ENCODE results near the gene ARHGEF28.

The ARHGEF28 gene

GRCh38 chr5:73728493-73729273 is 102.7 kb downstream of the ARHGEF28 start:
- Histone ChIP-seq H3K27ac (no peak overlapping the region), H3K4me3 (no peak overlapping the region)

DNA sequence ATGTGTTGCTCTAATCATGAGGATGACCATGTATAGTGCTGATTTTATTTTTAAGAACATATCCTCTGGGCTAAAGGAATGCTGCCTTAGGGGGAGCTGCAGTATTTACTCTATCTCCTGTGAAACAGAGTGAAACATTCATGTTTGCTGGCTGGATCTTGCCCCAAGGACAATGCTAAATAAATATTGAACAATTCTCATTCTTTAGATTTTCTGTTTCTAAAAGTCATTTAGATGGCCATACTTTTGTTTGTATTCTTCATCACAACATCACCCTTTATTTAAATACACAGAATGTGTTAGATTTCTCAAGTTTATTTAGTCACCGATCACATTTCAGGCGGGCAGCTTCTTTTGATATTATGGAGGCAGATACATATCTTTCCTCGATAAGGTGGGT is 103.3 kb downstream of the ARHGEF28 start:
- Histone ChIP-seq H3K27ac (no peak overlapping the region), H3K4me3 (no peak overlapping the region)

DNA sequence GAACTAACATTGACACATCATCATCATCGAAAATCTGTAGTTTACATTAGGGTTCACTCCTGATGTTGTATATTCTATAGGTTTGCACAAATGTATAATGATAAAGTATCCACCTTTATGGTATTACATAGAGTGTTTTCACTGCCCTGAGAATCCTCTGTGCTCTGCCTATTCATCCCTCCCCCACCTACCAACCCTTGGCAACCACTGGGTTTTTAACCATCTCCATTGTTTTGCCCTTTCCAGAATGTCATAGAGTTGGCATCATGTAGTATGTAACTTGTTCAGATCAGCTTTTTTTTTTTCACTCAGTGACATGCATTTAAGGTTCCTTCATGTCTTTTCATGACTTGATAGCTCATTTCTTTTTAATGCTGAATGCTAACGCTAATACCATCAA is 106.0 kb downstream of the ARHGEF28 start:
- Histone ChIP-seq H3K4me3 (no peak overlapping the region), H3K27ac (no peak overlapping the region)

- Histone ChIP-seq H3K4me3 (no peak overlapping the region), H3K27ac (no peak overlapping the region)
These were observed 107.2 kb downstream of the ARHGEF28 start for GRCh38 chr5:73733219-73733618.

GRCh38 chr5:73735032-73735734 is 109.2 kb downstream of the ARHGEF28 start:
- Histone ChIP-seq H3K27ac (no peak overlapping the region), H3K4me3 (no peak overlapping the region)

- Histone ChIP-seq H3K27ac (no peak overlapping the region), H3K4me3 (no peak overlapping the region)
These were observed 113.7 kb downstream of the ARHGEF28 start for GRCh38 chr5:73739650-73740049.

- Histone ChIP-seq H3K27ac (no peak overlapping the region), H3K4me3 (no peak overlapping the region)
These were observed 114.3 kb downstream of the ARHGEF28 start for GRCh38 chr5:73740274-73740790.

- Histone ChIP-seq H3K27ac (no peak overlapping the region), H3K4me3 (no peak overlapping the region)
These were observed 117.2 kb downstream of the ARHGEF28 start for GRCh38 chr5:73743161-73743560.

- Histone ChIP-seq H3K27ac (no peak overlapping the region), H3K4me3 (no peak overlapping the region)
These were observed 119.8 kb downstream of the ARHGEF28 start for GRCh38 chr5:73745836-73746235.

- no peak overlapping the region for H3K27ac ChIP-seq
- H3K4me3 ChIP-seq = no peak overlapping the region
These were observed 120.6 kb downstream of the ARHGEF28 start for GRCh38 chr5:73746608-73747007.

DNA sequence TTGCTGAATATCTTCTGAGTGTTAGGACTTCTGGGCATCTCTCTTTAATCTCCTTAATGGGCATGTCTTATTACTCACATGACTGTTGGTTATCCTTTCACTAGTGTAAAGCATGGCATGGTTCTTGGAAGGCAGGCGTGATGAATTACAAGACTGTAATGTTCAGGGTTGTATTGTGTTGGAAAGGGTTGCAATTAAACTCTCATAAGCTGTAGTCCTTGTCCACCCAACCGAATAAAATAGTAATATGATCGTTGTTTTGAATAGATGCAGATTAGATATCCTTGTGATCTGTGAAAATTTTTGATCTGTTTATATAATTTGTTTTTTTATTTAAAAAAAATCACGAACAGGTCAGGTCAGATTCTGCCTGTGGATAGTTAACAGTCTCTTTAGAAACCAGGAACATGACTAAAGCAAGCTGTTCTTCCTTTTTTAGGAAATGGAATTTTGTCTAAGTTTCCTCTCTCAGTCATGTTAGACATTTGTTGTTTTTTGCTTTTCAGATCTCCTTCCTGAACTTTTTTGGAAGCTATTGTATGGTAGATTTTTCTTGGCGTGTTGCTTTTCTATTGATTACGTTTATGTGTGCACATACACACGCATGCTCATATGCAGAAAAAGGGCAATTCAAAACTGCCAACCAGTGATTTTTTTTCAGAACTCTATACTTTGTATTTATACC is 121.8 kb downstream of the ARHGEF28 start:
- Histone ChIP-seq H3K4me3 (no peak overlapping the region), H3K27ac (peak overlapping the region in 2 of 21 experiments; percentile 45 to 61)

GRCh38 chr5:73748510-73749400 is 122.8 kb downstream of the ARHGEF28 start:
- Histone ChIP-seq H3K4me3 (no peak overlapping the region), H3K27ac (peak overlapping the region in 6 of 21 experiments; percentile 9 to 61 (median 39))

DNA sequence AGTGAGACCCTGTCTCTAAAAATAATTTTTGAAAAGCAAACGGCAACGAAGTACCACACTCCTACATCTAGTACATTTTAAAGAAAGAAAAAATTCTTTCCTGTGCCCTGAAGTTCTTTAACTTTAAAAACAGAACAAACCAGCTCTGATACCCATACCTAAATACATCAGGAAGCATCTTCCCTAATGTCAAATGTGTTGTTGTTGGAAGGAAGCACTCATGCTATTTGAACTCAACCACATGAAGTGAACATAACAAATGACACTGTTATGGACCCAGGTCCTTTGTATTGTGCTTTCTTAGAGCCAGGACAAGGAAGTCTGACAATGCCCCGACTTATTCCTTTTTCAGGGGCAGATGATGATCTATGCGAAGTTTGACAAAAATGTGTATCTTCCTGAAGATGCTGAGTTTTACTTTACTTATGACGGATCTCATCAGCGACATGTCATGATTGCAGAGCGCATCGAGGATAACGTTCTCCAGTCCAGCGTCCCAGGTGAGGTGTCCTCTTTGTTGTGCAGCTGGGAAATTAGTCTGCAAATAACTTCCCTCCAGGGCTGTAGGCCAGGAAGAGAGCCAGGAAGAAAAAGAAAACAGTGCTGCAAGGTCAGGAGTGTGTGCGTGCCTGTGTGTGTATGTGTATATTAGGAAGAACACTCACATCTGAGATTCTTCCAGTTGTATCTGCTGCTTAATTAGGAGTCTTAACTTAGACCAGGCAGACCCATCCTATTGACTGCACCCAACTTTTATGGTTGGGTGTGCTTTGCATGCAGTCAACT is 123.7 kb downstream of the ARHGEF28 start:
- H3K27ac ChIP-seq = peak overlapping the region in 1 of 21 experiments; percentile 35
- H3K4me3 ChIP-seq = no peak overlapping the region

DNA sequence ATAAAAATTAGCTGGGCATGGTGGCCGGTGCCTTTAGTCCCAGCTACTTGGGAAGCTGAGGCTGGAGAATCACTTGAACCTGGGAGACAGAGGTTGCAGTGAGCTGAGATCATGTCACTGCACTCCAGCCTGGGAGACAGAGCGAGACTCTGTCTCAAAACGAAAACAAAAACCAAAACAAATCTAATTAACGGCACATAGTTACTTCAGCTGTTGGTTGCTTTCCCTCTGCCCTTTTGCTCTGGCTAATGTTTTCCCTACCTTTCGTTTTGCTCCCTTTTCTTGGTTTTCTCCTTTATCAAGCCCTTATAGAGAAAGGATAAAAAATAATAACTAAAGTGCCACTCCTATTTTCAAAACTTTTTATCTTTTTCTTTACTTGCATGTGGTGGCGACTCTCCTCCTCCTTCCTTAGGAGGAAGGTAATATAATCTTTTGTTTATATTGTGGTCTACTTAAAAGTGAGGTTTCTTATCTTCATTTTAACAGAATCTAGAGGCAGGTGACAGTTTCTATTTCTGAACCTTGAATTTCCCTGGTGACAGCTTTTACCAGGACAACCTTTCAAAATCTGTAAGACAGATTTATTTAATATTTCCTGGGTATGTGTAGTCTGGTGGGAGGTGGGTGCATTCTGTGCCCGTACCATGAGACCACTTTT is 125.4 kb downstream of the ARHGEF28 start:
- Histone ChIP-seq H3K27ac (no peak overlapping the region), H3K4me3 (no peak overlapping the region)

GRCh38 chr5:73754254-73754653 is 128.3 kb downstream of the ARHGEF28 start:
- no peak overlapping the region for H3K27ac ChIP-seq
- H3K4me3 ChIP-seq = no peak overlapping the region

- Histone ChIP-seq H3K27ac (no peak overlapping the region), H3K4me3 (no peak overlapping the region)
These were observed 131.4 kb downstream of the ARHGEF28 start for GRCh38 chr5:73757416-73757815.

- Histone ChIP-seq H3K27ac (no peak overlapping the region), H3K4me3 (no peak overlapping the region)
These were observed 133.8 kb downstream of the ARHGEF28 start for GRCh38 chr5:73759771-73760170.

DNA sequence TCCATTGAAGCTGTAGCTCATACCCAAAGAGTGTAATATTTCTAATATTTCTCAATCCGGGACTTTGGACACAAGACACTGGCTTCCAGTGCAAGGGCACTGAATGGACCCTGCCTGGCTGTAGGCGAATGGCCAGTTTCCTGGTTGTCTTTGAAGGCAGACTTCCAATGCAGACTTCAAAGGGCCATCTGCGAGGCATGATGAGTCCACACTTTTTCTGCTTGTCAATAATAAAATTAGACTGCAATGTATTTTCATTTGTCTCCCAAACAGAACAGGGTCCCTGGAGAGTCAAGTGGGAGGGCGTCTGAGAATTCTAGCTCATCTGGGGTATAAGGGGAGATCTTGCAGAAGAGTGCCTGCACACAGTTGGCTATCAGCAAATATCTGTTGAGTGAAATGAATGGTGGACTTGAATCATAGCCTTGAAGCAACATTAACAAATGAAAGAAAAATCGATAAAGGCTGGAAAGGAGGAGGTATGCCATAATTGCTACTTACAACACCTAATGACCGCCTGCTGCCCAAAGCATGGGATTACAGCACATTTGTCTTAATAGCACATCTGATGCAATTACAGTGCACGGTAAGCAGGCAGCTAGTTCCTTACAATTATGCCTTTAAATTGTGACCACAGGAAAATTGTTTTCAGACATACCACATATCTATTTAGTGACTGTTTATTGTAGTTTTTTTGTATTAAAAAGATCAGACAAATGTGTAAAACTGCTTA is 137.5 kb downstream of the ARHGEF28 start:
- H3K4me3 ChIP-seq = no peak overlapping the region
- H3K27ac ChIP-seq = no peak overlapping the region

Data from skin epidermis (tissue), 12 donors.